GM12801 (cell line): ENCODE measurements around the gene SLIT3.

Experiments used
- TF ChIP-seq, protein P1 (sequence below): IDR thresholded peaks from one replicate; pipeline ENCODE4 v1.5.1; 2011; ENCODE audit warnings: control low read depth; ENCODE audit not compliant: insufficient read length; ENCODE audit errors: extremely low read depth

The SLIT3 gene

DNA sequence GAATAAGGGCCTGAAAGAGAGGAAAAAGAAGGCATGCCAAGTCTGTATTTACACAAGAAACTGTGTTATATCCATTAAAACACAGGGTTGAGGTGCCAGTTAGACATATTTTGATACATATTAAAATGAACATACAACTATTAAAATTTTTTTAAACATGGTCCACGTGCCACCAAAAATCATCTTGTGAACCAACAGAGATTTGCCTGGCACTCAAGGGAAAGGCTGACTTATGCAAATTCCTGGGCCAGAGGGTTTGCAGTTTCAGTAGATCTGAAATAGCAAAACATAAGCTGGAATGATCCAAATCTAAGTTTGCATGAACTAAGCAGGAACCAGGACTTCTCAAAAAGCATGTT, 168.7 kb downstream of the SLIT3 start:
- TF ChIP-seq, protein P1, sequence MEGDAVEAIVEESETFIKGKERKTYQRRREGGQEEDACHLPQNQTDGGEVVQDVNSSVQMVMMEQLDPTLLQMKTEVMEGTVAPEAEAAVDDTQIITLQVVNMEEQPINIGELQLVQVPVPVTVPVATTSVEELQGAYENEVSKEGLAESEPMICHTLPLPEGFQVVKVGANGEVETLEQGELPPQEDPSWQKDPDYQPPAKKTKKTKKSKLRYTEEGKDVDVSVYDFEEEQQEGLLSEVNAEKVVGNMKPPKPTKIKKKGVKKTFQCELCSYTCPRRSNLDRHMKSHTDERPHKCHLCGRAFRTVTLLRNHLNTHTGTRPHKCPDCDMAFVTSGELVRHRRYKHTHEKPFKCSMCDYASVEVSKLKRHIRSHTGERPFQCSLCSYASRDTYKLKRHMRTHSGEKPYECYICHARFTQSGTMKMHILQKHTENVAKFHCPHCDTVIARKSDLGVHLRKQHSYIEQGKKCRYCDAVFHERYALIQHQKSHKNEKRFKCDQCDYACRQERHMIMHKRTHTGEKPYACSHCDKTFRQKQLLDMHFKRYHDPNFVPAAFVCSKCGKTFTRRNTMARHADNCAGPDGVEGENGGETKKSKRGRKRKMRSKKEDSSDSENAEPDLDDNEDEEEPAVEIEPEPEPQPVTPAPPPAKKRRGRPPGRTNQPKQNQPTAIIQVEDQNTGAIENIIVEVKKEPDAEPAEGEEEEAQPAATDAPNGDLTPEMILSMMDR = no peak

DNA sequence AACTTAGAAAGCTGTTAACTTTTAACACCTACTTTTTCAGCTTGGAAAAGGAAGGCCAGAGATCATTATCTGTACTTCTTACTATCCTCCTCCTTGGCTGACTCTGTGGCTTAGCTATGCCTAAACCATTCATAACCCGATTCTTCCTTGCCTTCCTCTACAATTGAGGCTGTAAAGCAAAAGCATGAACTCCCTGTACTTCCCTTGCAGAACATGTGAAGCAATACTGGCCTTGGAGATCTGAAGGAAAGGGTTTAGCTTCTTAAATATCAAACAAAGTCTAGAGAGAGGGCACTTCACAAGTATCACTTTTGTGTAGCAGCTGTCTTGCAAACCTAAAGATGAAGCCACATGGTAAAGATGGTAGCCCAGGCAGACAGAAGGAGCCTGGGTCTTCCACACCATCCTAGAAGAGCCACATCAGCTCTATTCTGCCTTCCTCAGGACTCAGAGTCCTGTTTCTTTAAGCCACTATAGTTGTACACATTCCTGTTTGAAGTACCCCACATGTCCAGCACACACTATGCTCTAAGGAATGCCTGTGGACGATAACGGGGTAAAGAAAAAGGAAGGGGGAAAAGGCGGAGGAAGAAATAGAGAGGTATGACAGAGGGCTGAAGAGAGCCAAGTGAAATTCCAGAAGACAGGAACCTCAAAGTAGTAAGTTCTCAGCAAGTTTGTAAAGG, 169.2 kb downstream of the SLIT3 start:
- TF ChIP-seq, protein P1 = no peak

DNA sequence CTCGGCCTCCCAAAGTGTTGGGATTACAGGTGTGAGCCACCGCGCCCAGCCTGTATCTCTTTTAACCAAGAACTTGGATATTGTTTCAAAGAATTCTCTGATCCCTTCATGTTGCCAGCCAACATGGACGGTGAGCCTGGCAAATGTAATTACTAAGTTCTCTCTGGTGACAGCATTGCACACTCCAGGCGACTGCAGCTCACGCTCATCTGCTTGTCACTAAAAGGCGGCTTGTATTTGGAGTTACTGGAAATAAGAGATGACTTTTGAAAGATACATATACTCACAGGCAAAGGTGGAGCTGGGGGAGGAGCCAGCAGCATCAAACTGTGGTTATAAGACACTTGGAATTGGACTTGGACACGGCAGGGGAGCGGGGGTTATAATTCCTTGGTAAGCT, 172.3 kb downstream of the SLIT3 start:
- TF ChIP-seq, protein P1 = no peak

DNA sequence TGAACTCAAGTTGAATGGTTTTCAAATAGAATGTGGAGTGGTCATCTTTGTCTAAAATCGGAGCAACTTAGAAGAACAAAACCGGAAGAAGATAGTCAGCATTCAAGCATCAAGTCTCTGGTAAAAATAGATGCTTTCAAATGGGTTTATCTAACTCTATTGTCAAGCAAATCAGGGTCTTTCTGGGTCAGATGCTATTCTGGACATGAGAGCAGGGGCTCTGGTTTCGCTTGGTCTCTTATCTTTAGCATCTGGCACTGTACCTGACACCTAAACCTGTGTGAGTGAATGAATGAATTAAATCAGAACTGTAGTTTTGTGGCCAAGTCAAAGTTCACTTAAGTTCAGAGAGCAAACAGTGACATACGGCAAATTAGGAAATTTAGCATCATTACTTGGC, 173.5 kb downstream of the SLIT3 start:
- TF ChIP-seq, protein P1 = no peak

DNA sequence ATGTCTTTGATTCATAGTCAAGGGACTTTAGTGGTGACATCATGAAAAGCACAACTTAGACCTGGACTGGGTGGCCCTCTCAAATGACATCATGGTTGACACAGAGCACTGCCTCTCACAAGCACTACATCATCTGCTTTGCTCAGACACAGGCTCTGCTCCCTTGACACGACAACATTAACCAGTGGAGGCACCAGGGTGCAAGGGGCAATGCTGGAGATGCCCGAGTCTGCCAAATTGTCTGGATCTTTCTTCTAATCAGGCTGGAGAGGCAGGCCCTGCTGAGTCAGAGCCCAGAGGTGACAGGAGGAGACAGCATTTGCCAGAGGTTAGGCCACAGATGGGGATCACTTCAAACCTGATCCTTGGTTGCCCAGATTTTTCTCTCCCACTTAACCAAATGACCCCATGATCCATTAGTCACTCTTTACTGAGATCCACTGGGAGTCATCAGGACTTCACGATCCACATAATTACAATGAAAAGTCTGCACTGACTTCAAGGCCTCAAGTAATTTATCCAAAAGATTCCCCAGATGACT, 174.4 kb downstream of the SLIT3 start:
- TF ChIP-seq, protein P1 = no peak

DNA sequence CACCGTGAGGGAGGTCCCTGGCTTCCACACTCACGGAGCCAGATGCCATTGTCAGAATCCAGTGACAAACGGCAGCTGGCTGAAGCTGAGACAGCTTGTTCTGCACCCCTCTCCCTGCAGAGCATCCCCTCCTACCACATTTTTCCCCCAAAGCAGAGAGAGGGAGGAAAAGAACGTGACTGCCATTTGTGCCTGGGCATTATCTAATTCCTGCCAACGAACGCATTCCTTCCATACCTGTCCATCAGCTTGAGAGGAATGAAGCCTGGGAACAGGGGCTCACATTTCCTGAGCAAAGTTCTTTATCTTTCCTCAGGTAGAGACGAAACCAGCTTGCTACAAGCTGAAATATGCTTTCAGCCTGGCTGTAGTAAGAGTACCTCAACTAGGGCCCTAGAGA, 175.4 kb downstream of the SLIT3 start:
- TF ChIP-seq, protein P1 = no peak

DNA sequence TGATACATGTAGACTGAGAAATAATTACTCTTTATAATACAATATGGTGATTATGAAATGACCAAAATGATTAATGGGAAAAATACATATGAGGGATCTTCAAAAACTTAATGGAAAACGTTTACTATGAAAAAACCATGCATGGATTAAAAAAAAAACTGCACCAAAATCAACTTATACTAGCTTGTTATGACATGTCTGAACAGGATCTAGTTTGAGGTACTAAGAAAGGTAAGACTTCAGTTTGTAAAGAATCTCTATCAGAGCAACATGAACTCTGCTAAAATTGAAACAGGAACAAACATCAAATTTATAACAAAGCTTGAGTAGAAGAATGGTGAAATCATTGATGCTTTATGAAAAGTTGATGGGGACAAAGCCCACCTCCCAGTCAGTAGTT, 178.0 kb downstream of the SLIT3 start:
- TF ChIP-seq, protein P1 = no peak
